Fibroblast of villous mesenchyme (primary cell): ENCODE measurements around the gene CATSPERE. TPM values are rescaled to one million over a fixed set of nuclear protein-coding genes. Genes with fewer than 3 reads are reported as not detected.
"Not testable (repeated sequence)": the region's sequence is repeated elsewhere in the genome, so short reads cannot be mapped to it uniquely, and the experiment has no call there.

Experiments used
- DNase-seq: peaks from one replicate; pipeline ENCODE4 v3.0.0-alpha.2; 2010; ENCODE audit warnings: low read depth
- H3K4me3 ChIP-seq: 2 replicates; pipeline ENCODE4 v1.5.1; 2011; ENCODE audit warnings: low read depth, mild to moderate bottlenecking, low read length
- CTCF ChIP-seq: IDR thresholded peaks from 2 replicates; pipeline ENCODE4 v1.5.1; 2012; ENCODE audit warnings: low read depth, mild to moderate bottlenecking, low read length; ENCODE audit not compliant: insufficient read depth
- total RNA-seq: library from RNA; depleted of rRNA; stranded (reverse); fragments of >200 nt; gene quantifications from 2 replicates; pipeline ENCODE4 v1.2.3, GENCODE V29; 2012

Gene CATSPERE
- total RNA-seq, 1 donor: 1.7 TPM

GRCh38 chr1:244456586-244456985 lies 4.5 kb upstream of the CATSPERE start:
- no peak overlapping the region for H3K4me3 ChIP-seq
- no peak for DNase-seq
- no peak for TF ChIP-seq CTCF

GRCh38 chr1:244458781-244459180 lies 2.3 kb upstream of the CATSPERE start:
- DNase-seq: no peak
- no peak overlapping the region for H3K4me3 ChIP-seq
- TF ChIP-seq CTCF: no peak

GRCh38 chr1:244460197-244460596 lies 876 bp upstream of the CATSPERE start:
- no peak overlapping the region for H3K4me3 ChIP-seq
- no peak for TF ChIP-seq CTCF
- DNase-seq: no peak

- DNase-seq: no peak
- no peak overlapping the region for H3K4me3 ChIP-seq
- TF ChIP-seq CTCF: no peak
Measured at GRCh38 chr1:244466724-244467123, 5.7 kb downstream of the CATSPERE start.

- TF ChIP-seq CTCF: no peak
- H3K4me3 ChIP-seq: no peak overlapping the region
- DNase-seq: no peak
Measured at GRCh38 chr1:244473059-244473605, 12.1 kb downstream of the CATSPERE start.

GRCh38 chr1:244484971-244485370 lies 23.9 kb downstream of the CATSPERE start:
- not testable (repeated sequence) for DNase-seq, H3K4me3 ChIP-seq

- TF ChIP-seq CTCF: no peak
- H3K4me3 ChIP-seq: no peak overlapping the region
- DNase-seq: no peak
Measured at GRCh38 chr1:244494653-244495052, 33.6 kb downstream of the CATSPERE start.
